Central memory CD8-positive, alpha-beta T cell (primary cell): ENCODE results near the gene NAV1.

ENCODE experiments used
- ATAC-seq: fragments of 150-1000 bp; cut with Tn5 transposase; replicated peaks from 2 replicates; pipeline ENCODE4 v1.10.0; 2022; ENCODE audit warnings: mild to moderate bottlenecking, moderate FRiP score, moderate number of reproducible peaks; ENCODE audit not compliant: poor library complexity, severe bottlenecking; ENCODE audit errors: extremely low read depth
- DNase-seq, 2 donors: peaks; one replicate each; pipeline ENCODE4 v3.0.0; 2021; ENCODE audit warnings: low spot score in 2 of 2
- H3K27ac Mint-ChIP-seq: one replicate; pipeline ENCODE4 v1.8.0; 2022; ENCODE audit warnings: low read depth, mild to moderate bottlenecking, moderate library complexity, mixed read lengths
- H3K27me3 Mint-ChIP-seq: one replicate; pipeline ENCODE4 v1.8.0; 2022; ENCODE audit warnings: mixed read lengths
- H3K36me3 Mint-ChIP-seq: one replicate; pipeline ENCODE4 v1.8.0; 2022; ENCODE audit warnings: mild to moderate bottlenecking, moderate library complexity, mixed read lengths; ENCODE audit not compliant: insufficient read depth
- H3K4me1 Mint-ChIP-seq: one replicate; pipeline ENCODE4 v1.8.0; 2022; ENCODE audit warnings: mixed read lengths
- H3K4me3 Mint-ChIP-seq: one replicate; pipeline ENCODE4 v1.8.0; 2022; ENCODE audit warnings: mild to moderate bottlenecking, moderate library complexity, mixed read lengths
- H3K9me3 Mint-ChIP-seq: one replicate; pipeline ENCODE4 v1.8.0; 2022; ENCODE audit warnings: mixed read lengths

Gene NAV1

DNA sequence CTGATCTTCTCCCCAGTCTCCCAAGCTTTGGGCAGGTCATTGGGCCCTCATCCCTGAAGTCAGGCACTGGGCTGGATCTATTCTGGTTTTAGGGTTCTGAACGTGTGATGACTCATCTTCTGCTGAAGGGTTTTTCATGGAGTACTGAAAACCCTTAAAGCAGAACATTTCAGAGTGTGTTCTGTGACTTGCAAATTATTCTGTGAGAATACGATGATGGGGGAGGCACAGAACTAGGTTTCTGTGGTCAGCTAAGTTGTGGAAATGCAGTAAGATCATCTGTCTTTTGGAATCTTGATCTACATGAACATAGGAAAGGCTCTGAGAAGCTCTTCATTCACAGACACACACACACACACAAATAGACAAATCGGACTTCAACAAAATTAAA, 46.2 kb downstream of the NAV1 start:
- peaks cover 31% of the 10 kb centered on the region for H3K27me3 Mint-ChIP-seq
- no peak overlapping the region for H3K27ac Mint-ChIP-seq
- no peak for ATAC-seq
- no peak for DNase-seq
- H3K4me1 Mint-ChIP-seq: no peaks in the 10 kb centered on the region
- no peak overlapping the region for H3K4me3 Mint-ChIP-seq
- H3K36me3 Mint-ChIP-seq: no peaks in the 10 kb centered on the region
- no peaks in the 10 kb centered on the region for H3K9me3 Mint-ChIP-seq

- Mint-ChIP-seq H3K9me3 (no peaks in the 10 kb centered on the region), H3K27ac (no peak overlapping the region), H3K4me3 (no peak overlapping the region), H3K27me3 (peaks cover 25% of the 10 kb centered on the region), H3K4me1 (no peaks in the 10 kb centered on the region), H3K36me3 (no peaks in the 10 kb centered on the region)
- no peak for ATAC-seq
- no peak for DNase-seq
Observed at GRCh38 chr1:201585901-201586300, 47.0 kb downstream of the NAV1 start.

DNA sequence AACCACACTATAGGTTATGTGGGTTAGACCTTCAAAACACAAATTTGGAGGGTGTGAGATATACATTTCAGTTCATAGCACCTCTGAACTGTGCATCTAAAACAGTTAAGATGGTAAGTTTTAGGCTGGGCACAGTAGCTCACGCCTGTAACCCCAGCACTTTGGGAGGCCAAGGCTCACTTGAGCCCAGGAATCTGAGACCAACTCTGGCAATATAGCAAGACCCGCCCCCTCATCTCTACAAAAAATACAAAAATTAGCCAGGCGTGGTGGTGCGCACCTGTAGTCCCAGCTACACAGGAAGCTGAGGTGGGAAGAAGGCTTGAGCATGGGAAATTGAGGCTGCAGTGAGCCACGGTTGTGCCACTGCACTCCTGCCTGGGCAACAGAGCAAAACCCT, 47.9 kb downstream of the NAV1 start:
- DNase-seq (no peak), ATAC-seq (no peak)
- H3K27ac Mint-ChIP-seq: no peak overlapping the region
- no peaks in the 10 kb centered on the region for H3K36me3 Mint-ChIP-seq
- no peaks in the 10 kb centered on the region for H3K4me1 Mint-ChIP-seq
- H3K9me3 Mint-ChIP-seq: no peaks in the 10 kb centered on the region
- H3K4me3 Mint-ChIP-seq: no peak overlapping the region
- peaks cover 18% of the 10 kb centered on the region for H3K27me3 Mint-ChIP-seq

- ATAC-seq (no peak), DNase-seq (no peak)
- Mint-ChIP-seq H3K27me3 (peaks cover 11% of the 10 kb centered on the region), H3K27ac (no peak overlapping the region), H3K4me1 (no peaks in the 10 kb centered on the region), H3K36me3 (no peaks in the 10 kb centered on the region), H3K4me3 (no peak overlapping the region), H3K9me3 (no peaks in the 10 kb centered on the region)
Observed at GRCh38 chr1:201587729-201588128, 48.8 kb downstream of the NAV1 start.
